Measurements from ENCODE around the gene GALNT2. TPM values are rescaled to one million over a fixed set of nuclear protein-coding genes. Genes with fewer than 3 reads are reported as not detected.

Gene GALNT2
- polyA plus RNA-seq, 1 of the 3 experiments (the other 2 are of a cell fraction): 118 TPM

GRCh38 chr1:230095938-230096337 is 28.9 kb downstream of the GALNT2 start:
- Histone ChIP-seq H3K9ac (no peak overlapping the region), H3K27ac (ENCODE audit: low read depth in 2 of 2, low read length in 1 of 2) (no peak overlapping the region), H4K20me1 (ENCODE audit: insufficient read depth) (no peaks in the 10 kb centered on the region), H3K79me2 (ENCODE audit: insufficient read depth) (peaks cover 90% of the 10 kb centered on the region), H2AFZ (ENCODE audit: low read depth) (no peak overlapping the region), H3K4me2 (no peak overlapping the region), H3K9me2 (no peaks in the 10 kb centered on the region), H3K4me1 (ENCODE audit: control insufficient read depth in 1 of 2, insufficient read depth in 2 of 2, low read depth in 1 of 2, low read length in 1 of 2) (peaks cover 8 to 13% of the 10 kb centered on the region in 2 experiments), H3F3A (replicated peaks; ENCODE audit: insufficient read depth) (peaks cover 18% of the 10 kb centered on the region), H3K27me3 (ENCODE audit: insufficient read depth) (no peaks in the 10 kb centered on the region), H3K9me3 (no peaks in the 10 kb centered on the region), H3K36me3 (replicated peaks in 1 of 2; ENCODE audit: control insufficient read depth in 1 of 2, insufficient read depth in 2 of 2, low read length in 1 of 2) (peaks cover 0 to 10% of the 10 kb centered on the region in 2 experiments), H3K4me3 (ENCODE audit: low read depth in 2 of 2, low read length in 1 of 2) (no peak overlapping the region)
- POLR2A ChIA-PET: no interaction called here
- WGBS (ENCODE audit: low lambda C conversion rate): 91% methylated on average over 5 of the region's 5 CpGs
- TF ChIP-seq CTCF (IDR thresholded peaks at IDR 0.05) (no peak), TEAD4 (IDR thresholded peaks at IDR 0.05; ENCODE audit: borderline replicate concordance, insufficient read depth) (no peak)
- DNase-seq: no peak
- CTCF ChIA-PET: no interaction called here

- H4K20me1 ChIP-seq (ENCODE audit: insufficient read depth): no peaks in the 10 kb centered on the region
- peaks cover 79% of the 10 kb centered on the region for H3K79me2 ChIP-seq (ENCODE audit: insufficient read depth)
- H3K4me1 ChIP-seq (ENCODE audit: control insufficient read depth in 1 of 2, insufficient read depth in 2 of 2, low read depth in 1 of 2, low read length in 1 of 2): peaks cover 2 to 13% of the 10 kb centered on the region in 2 experiments; a peak in 3 of 4 replicates
- no peak overlapping the region for H3K27ac ChIP-seq (ENCODE audit: low read depth in 2 of 2, low read length in 1 of 2)
- H3K27me3 ChIP-seq (ENCODE audit: insufficient read depth): no peaks in the 10 kb centered on the region
- no peak overlapping the region for H2AFZ ChIP-seq (ENCODE audit: low read depth)
- TF ChIP-seq SMC3 (IDR thresholded peaks at IDR 0.05; ENCODE audit: low read depth, low read length): no peak
- TF ChIP-seq USF1 (IDR thresholded peaks at IDR 0.05; ENCODE audit: borderline replicate concordance, low read depth): no peak
- TF ChIP-seq USF2 (IDR thresholded peaks at IDR 0.05; ENCODE audit: borderline replicate concordance, low read depth, low read length): no peak
- TF ChIP-seq JUND (IDR thresholded peaks at IDR 0.05): no peak
- TF ChIP-seq SIN3A (IDR thresholded peaks at IDR 0.05; ENCODE audit: borderline replicate concordance, low read depth, low read length): no peak
- no peak for TF ChIP-seq GATA2 (CRISPR knock-in tag; IDR thresholded peaks at IDR 0.05)
- TF ChIP-seq MXI1 (IDR thresholded peaks at IDR 0.05; ENCODE audit: low read depth, low read length): no peak
- no peak for TF ChIP-seq FOSL2 (IDR thresholded peaks at IDR 0.05; ENCODE audit: borderline replicate concordance, low read depth)
- TF ChIP-seq IRF3 (IDR thresholded peaks at IDR 0.05; ENCODE audit: low read depth, low read length): no peak
- no peak for TF ChIP-seq TEAD4 (IDR thresholded peaks at IDR 0.05; ENCODE audit: borderline replicate concordance, insufficient read depth)
- TF ChIP-seq RFX5 (IDR thresholded peaks at IDR 0.05; ENCODE audit: low read length): no peak
- TF ChIP-seq ZBTB33 (IDR thresholded peaks at IDR 0.05; ENCODE audit: borderline replicate concordance, low read depth): no peak
- no peak for TF ChIP-seq PBX3 (IDR thresholded peaks at IDR 0.05)
- no peak for TF ChIP-seq TAF1 (IDR thresholded peaks at IDR 0.05; ENCODE audit: borderline replicate concordance, low read depth, low read length)
- no peak for TF ChIP-seq EZH2phosphoT487 (IDR thresholded peaks at IDR 0.05; ENCODE audit: borderline replicate concordance, low read depth)
- peaks cover 0 to 11% of the 10 kb centered on the region in 2 experiments for H3K36me3 ChIP-seq (replicated peaks in 1 of 2; ENCODE audit: control insufficient read depth in 1 of 2, insufficient read depth in 2 of 2, low read length in 1 of 2)
- CTCF ChIA-PET: no interaction called here
- no peak for DNase-seq
- peaks cover 5% of the 10 kb centered on the region for H3F3A ChIP-seq (replicated peaks; ENCODE audit: insufficient read depth)
- no peak overlapping the region for H3K4me2 ChIP-seq
- 98% methylated on average over 4 of the region's 4 CpGs for WGBS (ENCODE audit: low lambda C conversion rate)
- no peak overlapping the region for H3K4me3 ChIP-seq (ENCODE audit: low read depth in 2 of 2, low read length in 1 of 2)
- POLR2A ChIA-PET: no interaction called here
- H3K9me2 ChIP-seq: no peaks in the 10 kb centered on the region
- H3K9ac ChIP-seq: no peak overlapping the region
- H3K9me3 ChIP-seq: no peaks in the 10 kb centered on the region
These were observed 30.3 kb downstream of the GALNT2 start for GRCh38 chr1:230097370-230097769.
